Measurements from ENCODE around the gene MRPS6.

MRPS6 gene

GRCh38 chr21:34073032-34073748, at the start of gene MRPS6, which contains the start of gene SLC5A3:
Gene MRPS6, plus strand, starts transcription at chr21:34073578. Its CDS starts 123 bp downstream, at chr21:34073701.
Gene SLC5A3, plus strand, starts transcription at chr21:34073578. Its CDS starts 21,621 bp downstream, at chr21:34095199.
- DNase-seq (ENCODE audit: low read depth) = peak; percentile 82
- no peak for TF ChIP-seq CTCF (conservative IDR thresholded peaks at IDR 0.05; ENCODE audit: low read depth, low read length)
- H3K4me3 ChIP-seq (ENCODE audit: low read depth, low read length) = peak within 1 kb of the TSS; percentile 84

DNA sequence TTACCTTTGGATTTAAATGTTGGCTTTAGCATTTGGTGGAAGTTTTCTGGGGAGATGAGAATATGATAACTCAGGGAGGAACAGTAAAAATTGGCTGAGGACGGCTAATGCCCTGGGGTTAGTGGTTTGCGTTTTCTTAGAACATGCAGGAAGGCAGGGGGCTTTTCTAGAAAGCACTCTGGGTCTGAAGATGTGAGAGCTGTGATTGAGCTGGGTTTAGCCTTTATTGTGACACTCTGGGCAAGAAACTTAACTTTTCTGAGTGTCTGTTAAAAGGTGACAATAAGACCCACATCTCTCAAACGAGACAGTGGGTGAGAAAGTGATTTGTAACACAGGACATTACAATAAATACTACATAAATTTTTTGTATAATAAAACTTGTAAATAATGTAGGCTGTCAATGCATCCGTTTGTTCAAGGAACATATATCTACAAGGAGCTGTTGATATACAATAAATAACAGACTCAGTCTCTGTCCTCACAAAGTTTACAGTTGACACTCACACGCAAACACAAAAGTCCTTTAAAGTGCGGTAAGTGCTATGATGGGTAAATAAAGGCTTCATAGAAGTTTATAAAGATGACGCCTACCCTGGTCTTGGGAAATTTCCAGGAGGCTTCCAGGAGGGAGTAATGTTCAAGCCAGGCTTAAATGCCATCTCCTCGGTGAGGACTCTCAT, 49.5 kb upstream of the MRPS6 start:
- DNase-seq (ENCODE audit: low read depth) = no peak
- no peak overlapping the region for H3K4me3 ChIP-seq (ENCODE audit: low read depth, low read length)

DNA sequence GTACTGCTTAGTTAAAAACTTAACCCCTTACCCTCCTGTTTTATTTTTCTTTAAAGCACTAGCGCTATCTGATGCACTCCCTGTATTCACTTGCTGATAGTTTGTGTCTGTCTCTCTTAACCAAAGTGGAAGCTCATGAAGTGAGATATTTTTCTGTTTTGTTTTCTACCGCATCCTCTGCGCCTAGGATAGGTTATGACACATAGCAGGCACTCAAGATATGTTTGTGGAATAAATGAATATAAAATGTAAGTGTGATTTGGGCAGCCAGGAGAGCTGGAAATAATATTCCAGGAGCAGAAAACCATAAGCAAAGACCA, 49.0 kb upstream of the MRPS6 start:
- DNase-seq (ENCODE audit: low read depth) = no peak
- TF ChIP-seq CTCF (conservative IDR thresholded peaks at IDR 0.05; ENCODE audit: low read depth, low read length) = no peak
- no peak overlapping the region for H3K4me3 ChIP-seq (ENCODE audit: low read depth, low read length)

More for the DNA sequence above, 49.5 kb upstream of the MRPS6 start:
- TF ChIP-seq CTCF (conservative IDR thresholded peaks at IDR 0.05; ENCODE audit: low read depth, low read length) = no peak

DNA sequence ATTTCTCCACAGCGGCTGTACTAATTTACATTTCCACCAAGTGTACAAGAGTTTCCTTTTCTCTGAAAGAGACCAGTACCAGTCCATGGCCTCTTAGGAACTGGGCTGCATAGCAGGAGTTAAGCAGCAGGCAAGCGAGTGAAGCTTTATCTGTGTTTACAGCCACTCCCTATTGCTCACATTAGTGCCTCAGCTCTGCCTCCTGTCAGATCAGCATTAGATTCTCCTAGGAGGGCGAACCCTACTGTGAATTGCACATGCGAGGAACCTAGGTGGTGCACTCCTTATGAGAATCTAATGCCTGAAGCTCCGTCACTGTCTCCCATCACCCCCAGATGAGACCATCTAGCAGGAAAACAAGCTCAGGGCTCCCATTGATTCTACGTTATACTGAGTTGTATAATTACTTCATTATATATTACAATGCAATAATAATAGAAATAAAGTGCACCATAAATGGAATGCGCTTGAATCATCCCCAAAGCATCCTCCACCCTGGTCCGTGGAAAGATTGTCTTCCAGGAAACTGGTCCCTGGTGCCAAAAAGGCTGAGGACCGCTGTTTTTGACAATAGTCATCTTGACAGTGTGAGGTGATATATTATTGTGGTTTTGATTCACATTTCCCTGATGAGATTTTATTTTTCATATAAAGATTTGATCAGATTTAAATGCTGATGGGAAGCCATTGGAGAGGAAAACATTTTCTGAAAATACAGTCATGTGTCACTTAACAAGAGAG, 45.5 kb upstream of the MRPS6 start:
- no peak overlapping the region for H3K4me3 ChIP-seq (ENCODE audit: low read depth, low read length)
- TF ChIP-seq CTCF (conservative IDR thresholded peaks at IDR 0.05; ENCODE audit: low read depth, low read length) = no peak

GRCh38 chr21:34029743-34030528, 43.4 kb upstream of the MRPS6 start:
- no peak for TF ChIP-seq CTCF (conservative IDR thresholded peaks at IDR 0.05; ENCODE audit: low read depth, low read length)
- H3K4me3 ChIP-seq (ENCODE audit: low read depth, low read length) = peak overlapping the region; percentile 36
- DNase-seq (ENCODE audit: low read depth) = peak; percentile 92

More for the DNA sequence above, 45.5 kb upstream of the MRPS6 start:
- DNase-seq (ENCODE audit: low read depth) = peak; percentile 23

- no peak for TF ChIP-seq CTCF (conservative IDR thresholded peaks at IDR 0.05; ENCODE audit: low read depth, low read length)
- DNase-seq (ENCODE audit: low read depth) = no peak
- no peak overlapping the region for H3K4me3 ChIP-seq (ENCODE audit: low read depth, low read length)
These were observed 41.5 kb upstream of the MRPS6 start for GRCh38 chr21:34031835-34032370.

Data from choroid plexus epithelial cell (primary cell).